GM12892 (cell line): ENCODE measurements around the gene SAPCD1.
"Not testable (repeated sequence)": the region's sequence is repeated elsewhere in the genome, so short reads cannot be mapped to it uniquely, and the experiment has no call there.

ENCODE experiments used
- DNase-seq: peaks from one replicate; pipeline ENCODE4 v3.0.0; 2011; ENCODE audit not compliant: insufficient read length
- FAIRE-seq: peaks from 2 replicates; lab custom pipeline; 2011; peaks lifted over from hg19 to GRCh38; lab: Jason Lieb, UNC
- POLR2A ChIP-seq: IDR thresholded peaks from 2 replicates; pipeline ENCODE4 v1.6.1; 2011; ENCODE audit warnings: low read depth, low read length, control low read depth
- POLR2AphosphoS5 ChIP-seq: IDR thresholded peaks from 2 replicates; pipeline ENCODE4 v1.6.1; 2011; ENCODE audit warnings: low read depth, low read length, control low read depth
- TAF1 ChIP-seq: IDR thresholded peaks from 2 replicates; pipeline ENCODE4 v1.6.1; 2011; ENCODE audit warnings: low read depth, mild to moderate bottlenecking, control low read depth, low read length, borderline replicate concordance

The SAPCD1 gene

DNA sequence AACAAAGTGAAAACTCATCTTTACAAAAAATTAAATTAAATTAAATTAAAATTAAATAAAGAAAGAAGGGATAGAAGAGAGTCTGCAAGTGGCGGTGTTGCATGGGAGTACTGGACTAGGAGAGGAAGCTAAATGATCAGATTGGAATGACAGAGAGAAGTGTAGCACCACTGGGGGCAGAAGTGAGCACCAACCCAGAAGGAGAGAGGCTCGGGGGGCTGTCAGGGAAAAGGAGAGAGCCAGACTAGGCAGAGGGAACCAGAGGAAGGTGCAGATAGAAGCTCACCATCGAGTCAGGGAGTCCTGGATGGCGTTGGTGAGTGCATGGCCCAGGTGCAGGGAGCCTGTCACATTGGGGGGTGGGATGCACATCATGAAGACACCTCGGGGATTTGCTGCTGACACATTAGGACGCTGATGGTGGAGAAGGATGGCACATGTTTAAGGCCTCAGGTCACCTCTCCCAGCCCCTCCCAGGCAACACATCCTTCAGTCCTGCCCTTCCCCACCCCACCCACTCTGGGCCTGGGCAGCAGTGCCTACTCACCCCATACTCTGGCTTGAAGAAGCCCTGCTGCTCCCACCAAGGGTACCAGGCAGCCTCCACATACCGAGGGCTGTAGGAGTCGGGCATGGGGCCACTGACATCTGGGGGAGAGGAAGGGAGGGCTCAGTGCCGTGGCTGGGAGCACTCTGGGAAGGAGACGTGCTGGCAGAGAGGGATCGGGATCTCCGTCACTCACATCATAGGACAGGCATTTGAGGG, 29.1 kb downstream of the SAPCD1 start:
- FAIRE-seq (no peak), DNase-seq (no peak)
- no peak for TF ChIP-seq TAF1
- no peak for TF ChIP-seq POLR2AphosphoS5
- no peak for TF ChIP-seq POLR2A

DNA sequence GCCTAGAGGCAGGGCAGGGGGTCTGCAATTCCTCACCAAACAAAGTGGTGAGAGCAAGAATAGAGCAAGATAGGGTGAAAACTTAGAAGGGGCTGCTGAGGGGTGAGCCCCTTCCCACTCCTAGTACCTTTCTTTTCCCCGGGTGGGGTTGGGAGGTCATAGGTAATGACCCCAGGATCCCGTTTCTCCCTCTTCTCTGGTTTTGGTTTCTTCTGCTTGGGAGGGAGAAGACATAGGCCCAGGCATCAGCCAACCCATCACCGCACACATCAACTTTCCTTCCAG, 29.6 kb downstream of the SAPCD1 start:
- TF ChIP-seq TAF1 (no peak), POLR2A (no peak), POLR2AphosphoS5 (no peak)
- FAIRE-seq (no peak), DNase-seq (no peak)

GRCh38 chr6:31792761-31793171, 30.3 kb downstream of the SAPCD1 start:
- no peak for TF ChIP-seq POLR2A
- TF ChIP-seq TAF1: no peak
- TF ChIP-seq POLR2AphosphoS5: no peak
- DNase-seq: no peak
- FAIRE-seq: no peak

GRCh38 chr6:31793927-31794245, 31.4 kb downstream of the SAPCD1 start:
- not testable (repeated sequence) for FAIRE-seq, DNase-seq

GRCh38 chr6:31794294-31794865, 31.9 kb downstream of the SAPCD1 start:
- DNase-seq (no peak), FAIRE-seq (no peak)
- TF ChIP-seq TAF1 (no peak), POLR2A (no peak), POLR2AphosphoS5 (no peak)

GRCh38 chr6:31794866-31795615, 32.6 kb downstream of the SAPCD1 start:
- peak; percentile 57 for DNase-seq
- TF ChIP-seq POLR2A: 0 out of 2 replicates have a peak, but pooled peaks have one; percentile 77
- no peak for TF ChIP-seq POLR2AphosphoS5
- TF ChIP-seq TAF1: no peak
- FAIRE-seq: no peak

GRCh38 chr6:31795616-31796298, 33.3 kb downstream of the SAPCD1 start, which contains the start of gene VARS1:
Gene VARS1 (minus strand): TSS chr6:31795752. CDS start chr6:31795217, 535 bp downstream.
- DNase-seq (peak; percentile 95), FAIRE-seq (peak; percentile 84)
- TF ChIP-seq POLR2A (no peak; the same call in 1 of the 2 replicates), TAF1 (peak; percentile 49)

DNA sequence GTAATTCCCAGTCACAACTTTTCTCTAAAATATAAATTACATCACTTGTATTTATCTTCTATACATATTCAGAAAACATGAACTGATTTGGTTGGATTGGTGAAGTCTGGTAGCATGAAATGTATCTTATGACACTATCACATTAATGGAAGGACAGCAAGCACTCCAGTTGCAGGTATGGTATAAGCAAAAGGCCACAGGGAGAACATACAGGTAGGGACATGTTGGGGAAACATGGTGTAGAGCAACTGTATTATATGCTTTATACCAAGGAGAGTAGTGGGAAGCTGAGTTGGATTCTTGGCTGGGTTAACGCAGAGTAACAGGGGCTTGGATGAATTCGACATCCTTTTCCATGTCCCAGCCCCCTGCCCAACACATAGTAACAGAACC, 34.5 kb downstream of the SAPCD1 start:
- no peak for DNase-seq
- no peak for FAIRE-seq
- TF ChIP-seq POLR2AphosphoS5 (no peak), POLR2A (no peak), TAF1 (no peak)

GRCh38 chr6:31797588-31797987, 35.1 kb downstream of the SAPCD1 start:
- TF ChIP-seq POLR2AphosphoS5 (no peak), POLR2A (no peak), TAF1 (no peak)
- DNase-seq (no peak), FAIRE-seq (no peak)

GRCh38 chr6:31799781-31800180, 37.3 kb downstream of the SAPCD1 start:
- no peak for TF ChIP-seq POLR2A
- TF ChIP-seq TAF1: no peak
- TF ChIP-seq POLR2AphosphoS5: no peak
- DNase-seq (no peak), FAIRE-seq (no peak)

DNA sequence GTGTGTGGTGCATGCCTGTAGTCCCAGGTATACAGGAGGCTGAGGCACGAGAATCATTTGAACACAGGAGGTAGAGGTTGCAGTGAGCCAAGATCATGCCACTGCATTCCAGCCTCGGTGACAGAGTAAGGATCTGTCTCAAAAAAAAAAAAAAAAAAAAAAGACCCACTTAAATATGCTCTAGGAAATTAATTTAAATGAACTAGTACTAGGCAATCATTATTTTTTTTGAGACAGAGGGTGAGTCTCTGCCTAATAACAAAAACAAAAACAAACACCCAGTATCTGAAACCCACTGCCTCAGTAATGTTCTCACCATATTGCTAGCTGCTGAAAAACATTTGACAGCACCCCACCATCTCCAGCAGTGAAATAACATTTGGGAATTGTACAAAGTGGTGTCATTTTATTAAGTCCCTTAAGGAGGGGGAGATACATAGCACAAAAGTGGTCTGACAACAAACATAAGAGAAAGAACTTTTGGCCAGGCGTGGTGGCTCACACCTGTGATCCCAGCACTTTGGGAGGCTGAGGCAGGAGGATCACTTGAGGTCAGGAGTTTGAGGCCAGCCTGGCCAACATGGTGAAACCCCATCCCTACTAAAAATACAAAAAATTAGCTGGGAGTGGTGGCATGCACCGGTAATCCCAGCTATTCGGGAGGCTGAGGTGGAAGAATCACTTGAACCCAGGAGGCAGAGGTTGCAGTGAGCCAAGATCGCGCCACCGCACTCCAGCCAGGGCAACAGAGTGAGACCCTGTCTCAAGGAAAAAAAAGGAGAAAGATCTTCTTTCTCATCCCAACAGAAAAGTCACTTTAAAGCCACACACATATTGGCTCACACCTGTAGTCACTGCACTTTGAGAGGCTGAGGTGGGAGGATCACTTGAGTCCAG, 38.8 kb downstream of the SAPCD1 start:
- not testable (repeated sequence) for FAIRE-seq, DNase-seq
